SK-N-MC (cell line): ENCODE measurements around the gene BRIP1.

ENCODE experiments used
- EZH2 ChIP-seq: fragments of 200-600 bp; sonication (generic); IDR thresholded peaks from one replicate; pipeline ENCODE4 v1.6.1; 2017; ENCODE audit warnings: antibody characterized with exemption
- POLR2AphosphoS5 ChIP-seq: IDR thresholded peaks from 2 replicates; pipeline ENCODE4 v1.6.1; 2012; ENCODE audit warnings: mild to moderate bottlenecking, low read depth, low read length, borderline replicate concordance

DNA sequence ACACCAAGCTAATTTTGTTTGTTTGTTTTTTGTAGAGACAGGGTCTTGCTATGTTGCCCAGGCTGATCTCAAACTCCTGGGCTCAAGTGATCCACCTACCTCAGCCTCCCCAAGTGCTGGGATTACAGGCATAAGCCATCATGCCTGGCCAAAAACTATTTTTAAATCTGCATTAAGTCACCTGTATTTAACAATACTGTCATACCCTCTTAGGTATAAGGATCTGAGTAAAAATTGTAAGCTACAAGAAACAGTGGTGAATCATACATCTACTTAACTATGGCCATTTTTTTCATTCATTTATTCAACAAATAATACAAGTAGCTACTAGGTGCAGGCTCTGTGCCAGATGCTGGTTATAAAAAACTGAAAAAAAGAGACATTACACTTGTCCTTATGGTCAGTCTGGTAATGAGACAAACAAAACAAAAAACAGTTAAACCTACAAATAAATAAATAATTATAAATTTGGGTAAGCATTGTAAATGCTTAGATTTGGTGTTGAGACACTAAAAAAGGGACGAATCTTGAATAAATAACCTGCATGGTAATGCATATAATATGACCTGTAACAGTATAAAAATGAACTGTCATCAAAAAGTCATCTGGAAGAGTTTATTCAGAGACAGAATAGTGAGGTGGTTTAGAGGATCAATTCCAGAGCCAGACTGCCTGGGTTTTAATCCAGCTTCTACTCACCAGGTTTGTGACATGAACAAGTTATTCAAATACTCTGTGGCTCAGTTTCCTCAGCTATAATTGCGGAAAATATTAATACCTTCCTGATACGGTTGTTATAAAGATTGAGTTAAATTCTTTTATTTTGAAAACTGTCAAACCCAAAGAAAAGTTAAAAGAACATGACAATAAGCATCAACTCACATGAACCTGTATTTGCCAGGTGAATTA lies 26.8 kb downstream of the BRIP1 start:
- TF ChIP-seq POLR2AphosphoS5 (no peak), EZH2 (no peak)
